HepG2 (cell line): ENCODE measurements around the gene SERPINI1. TPM values are rescaled to one million over a fixed set of nuclear protein-coding genes. Genes with fewer than 3 reads are reported as not detected.

Experiments
- CHCHD3 ChIP-seq: sonication (generic); formaldehyde crosslinking; IDR thresholded peaks from 2 replicates; pipeline ENCODE4 v1.8.0; 2022; ENCODE audit warnings: mild to moderate bottlenecking, missing genetic modification reagents, moderate library complexity
- ESRRA ChIP-seq: sonication (generic); formaldehyde crosslinking; IDR thresholded peaks from 2 replicates; pipeline ENCODE4 v1.5.1; 2020; ENCODE audit warnings: mild to moderate bottlenecking, low read depth, missing genetic modification reagents
- MTF2 ChIP-seq: sonication (generic); formaldehyde crosslinking; IDR thresholded peaks from 2 replicates; pipeline ENCODE4 v1.5.0; 2020; ENCODE audit warnings: missing genetic modification reagents, borderline replicate concordance
- PAF1 ChIP-seq: IDR thresholded peaks from 2 replicates; pipeline ENCODE4 v1.6.1; 2016; ENCODE audit warnings: missing genetic modification reagents, missing compliant biosample characterization
- USF2 ChIP-seq, 2 experiments: sonication (generic) in 1 of 2; formaldehyde crosslinking in 1 of 2; IDR thresholded peaks; 2 replicates each; pipeline versions ENCODE4 v1.5.1 to v1.6.1; 2011 to 2020; ENCODE audit warnings: borderline replicate concordance in 1 of 2, low read depth in 1 of 2, low read length in 1 of 2, mild to moderate bottlenecking in 1 of 2, missing genetic modification reagents in 1 of 2, moderate library complexity in 1 of 2
- ZHX2 ChIP-seq, 2 experiments: sonication (generic) in 1 of 2; formaldehyde crosslinking in 1 of 2; IDR thresholded peaks; 2 replicates each; pipeline versions ENCODE4 v1.6.1 to v1.9.0; 2014 to 2022; ENCODE audit warnings: antibody characterized with exemption in 1 of 2, borderline replicate concordance in 1 of 2, inconsistent platforms in 1 of 2, low read depth in 1 of 2, missing genetic modification reagents in 1 of 2
- ZNF17 ChIP-seq: sonication (generic); formaldehyde crosslinking; IDR thresholded peaks from 2 replicates; pipeline ENCODE4 v1.5.0; 2020; ENCODE audit warnings: mild to moderate bottlenecking, missing genetic modification reagents
- polyA plus RNA-seq, 8 experiments: library from polyadenylated mRNA; depleted of rRNA in 3 of 8; stranded (reverse) in 7 of 8; unstranded in 1 of 8; fragments of >200 nt; fragmentation: Illumina TruSeq in 4 of 8; extraction: Trizol in 4 of 8; gene quantifications; 2 replicates each; pipeline versions ENCODE4 v1.2.1 to v1.2.3, GENCODE V29; 2011 to 2016; ENCODE audit warnings: low read depth in 4 of 8, missing spikeins in 1 of 8, mixed read lengths in 1 of 8; ENCODE audit not compliant: insufficient read depth in 1 of 8
- total RNA-seq, 5 experiments: library from RNA; depleted of rRNA; stranded (reverse); fragments of >200 nt; fragmentation: Illumina TruSeq; extraction: Trizol; gene quantifications; 2 replicates each; pipeline ENCODE4 v1.2.3, GENCODE V29; 2016; ENCODE audit warnings: low read depth in 1 of 5

Gene SERPINI1
- total and polyA plus RNA-seq, 2 of the 13 experiments (the other 11 are each of a cell fraction or from before 2014, with no cell fraction given), result 14.7 to 58.0 TPM

- no peak for TF ChIP-seq ZHX2 (IDR thresholded peaks at IDR 0.05; ENCODE audit: low read depth)
- no peak for TF ChIP-seq ZHX2 (CRISPR knock-in tag; IDR thresholded peaks at IDR 0.05; ENCODE audit: borderline replicate concordance)
- TF ChIP-seq PAF1, result no peak
- TF ChIP-seq USF2 (IDR thresholded peaks at IDR 0.05; ENCODE audit: low read depth, low read length), result no peak
- no peak for TF ChIP-seq USF2 (CRISPR knock-in tag; IDR thresholded peaks at IDR 0.05; ENCODE audit: borderline replicate concordance)
- no peak for TF ChIP-seq ZNF17 (CRISPR knock-in tag)
- no peak for TF ChIP-seq CHCHD3 (CRISPR knock-in tag)
- TF ChIP-seq MTF2 (CRISPR knock-in tag), result no peak
- no peak for TF ChIP-seq ESRRA (CRISPR knock-in tag)
These were observed 134.7 kb downstream of the SERPINI1 start (continued) for GRCh38 chr3:167870181-167870580.
